CD4-positive, alpha-beta T cell (primary cell): Measurements from ENCODE around the gene AHNAK. TPM values are rescaled to one million over a fixed set of nuclear protein-coding genes. Genes with fewer than 3 reads are reported as not detected.
A peak's percentile ranks its signal among the peaks of the same experiment; 100 is the strongest.

ENCODE experiments used
- ATAC-seq: fragments of 200-7000 bp; cut with Tn5 transposase; one replicate; pipeline ENCODE4 v1.10.0; 2022; ENCODE audit warnings: mild to moderate bottlenecking; ENCODE audit not compliant: poor library complexity
- CTCF ChIA-PET: fragments of 350-600 bp; sonication (Branson Sonifier 250); formaldehyde crosslinking; loops from one replicate; lab custom pipeline; 2021; ENCODE audit warnings: antibody characterized with exemption, inconsistent platforms; lab: Charles Lee
- POLR2A ChIA-PET: fragments of 350-600 bp; sonication (Branson Sonifier 250); formaldehyde crosslinking; loops from one replicate; lab custom pipeline; 2021; ENCODE audit warnings: antibody characterized with exemption, inconsistent platforms; lab: Charles Lee
- DNase-seq, 14 experiments: peaks; one replicate each; pipeline ENCODE4 v3.0.0-alpha.2; 2013 to 2020; ENCODE audit warnings: mixed read lengths in 2 of 14
- H3K27ac ChIP-seq, 2 donors: one replicate each; pipeline versions ENCODE4 v1.5.1 to v1.7.0; 2013; ENCODE audit warnings: low read length in 2 of 2, low read depth in 1 of 2, mild to moderate bottlenecking in 1 of 2
- H3K27me3 ChIP-seq, 2 experiments: 1 replicate in 1 of 2; 2 replicates in 1 of 2; pipeline versions ENCODE4 v1.6.1 to v1.7.0; 2013; ENCODE audit warnings: low read length in 2 of 2, control low read depth in 1 of 2, mild to moderate bottlenecking in 1 of 2, moderate library complexity in 1 of 2; ENCODE audit not compliant: insufficient read depth in 2 of 2, control insufficient read depth in 1 of 2
- H3K36me3 ChIP-seq: one replicate; pipeline ENCODE4 v1.6.1; 2013; ENCODE audit warnings: low read length, control low read depth; ENCODE audit not compliant: insufficient read depth
- H3K4me1 ChIP-seq: one replicate; pipeline ENCODE4 v1.6.1; 2013; ENCODE audit warnings: low read length, control low read depth; ENCODE audit not compliant: insufficient read depth
- H3K4me3 ChIP-seq: one replicate; pipeline ENCODE4 v1.5.1; 2013; ENCODE audit warnings: mild to moderate bottlenecking, low read length, moderate library complexity
- H3K9me3 ChIP-seq, 2 experiments: 1 replicate in 1 of 2; 2 replicates in 1 of 2; pipeline versions ENCODE4 v1.6.1 to v1.7.0; 2013; ENCODE audit warnings: low read length in 2 of 2, mild to moderate bottlenecking in 2 of 2, control low read depth in 1 of 2, moderate library complexity in 1 of 2; ENCODE audit not compliant: control insufficient read depth in 1 of 2, insufficient read depth in 1 of 2
- H3K27ac Mint-ChIP-seq: one replicate; pipeline ENCODE4 v1.8.0; 2020; ENCODE audit warnings: mixed read lengths
- H3K27me3 Mint-ChIP-seq: one replicate; pipeline ENCODE4 v1.8.0; 2021; ENCODE audit warnings: mixed read lengths
- H3K36me3 Mint-ChIP-seq: one replicate; pipeline ENCODE4 v1.8.0; 2021; ENCODE audit warnings: low read depth, mixed read lengths
- H3K4me1 Mint-ChIP-seq: one replicate; pipeline ENCODE4 v1.8.0; 2021; ENCODE audit warnings: low read depth, mixed read lengths
- H3K4me3 Mint-ChIP-seq: one replicate; pipeline ENCODE4 v1.8.0; 2020; ENCODE audit warnings: mild to moderate bottlenecking, mixed read lengths
- H3K9me3 Mint-ChIP-seq: one replicate; pipeline ENCODE4 v1.8.0; 2020; ENCODE audit warnings: mixed read lengths
- intact Hi-C, 2 experiments: fragments of 100-400 bp; cut with DNase I in 1 of 2; cut with micrococcal nuclease in 1 of 2; formaldehyde crosslinking; loops; one replicate each; pipeline versions ENCODE4 v1.15.1 to v1.9.0; 2023 to 2025; cut with DNase I, micrococcal nuclease
- total RNA-seq, 174 experiments: library from RNA in 2 of 174; stranded (reverse) in 2 of 174; gene quantifications; one replicate each; pipeline ENCODE4 v1.2.3 and lab custom pipeline; 2021 to 2026
- TF ChIP-seq, protein P1 (sequence below): fragments of 200-600 bp; IDR thresholded peaks from one replicate; pipeline ENCODE4 v1.8.0; 2022; ENCODE audit warnings: antibody characterized with exemption, mild to moderate bottlenecking

AHNAK gene
- total RNA-seq, 2 experiments from 2014 or later, result 320 to 332 TPM

DNA sequence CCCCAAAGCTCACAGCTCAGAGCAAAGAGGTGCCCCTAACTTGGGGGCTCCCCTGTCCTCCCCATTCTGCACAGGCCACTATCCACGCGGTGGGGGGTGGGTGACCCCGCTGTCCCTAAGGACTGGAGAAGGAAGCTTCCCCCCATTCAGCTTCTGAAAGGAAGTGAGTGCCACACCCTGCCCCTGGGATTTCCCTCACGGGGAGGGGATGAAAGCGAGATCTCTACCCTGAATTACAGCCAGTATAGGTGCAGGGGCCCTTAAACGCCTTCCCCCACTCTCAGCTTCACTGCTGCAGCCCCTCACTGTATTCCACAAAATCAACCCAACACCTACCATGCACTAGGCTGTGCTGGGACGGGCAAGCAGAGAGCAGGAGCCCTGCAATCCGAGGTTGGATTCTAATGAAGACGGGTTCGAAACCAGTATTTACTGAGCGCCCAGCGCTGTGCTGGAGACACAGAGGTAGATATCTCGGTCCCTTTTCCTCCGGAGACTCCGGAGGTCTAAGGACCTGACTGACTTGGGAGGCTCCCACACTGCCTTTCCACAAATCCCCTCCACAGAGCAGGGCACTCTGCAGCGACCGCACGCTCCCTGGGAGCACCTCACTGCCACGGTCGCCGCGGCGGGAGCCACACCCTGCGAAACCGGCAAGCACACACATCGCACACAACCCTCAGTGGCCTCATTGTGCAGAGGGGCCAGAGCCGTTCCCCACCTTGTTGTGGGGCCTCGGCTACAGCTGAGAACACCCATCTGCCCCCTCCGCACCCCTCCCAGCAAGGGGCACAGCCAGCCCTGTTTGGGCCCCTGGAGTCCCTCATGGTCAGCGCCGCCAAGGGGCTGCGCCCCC, 1.8 kb downstream of the AHNAK start:
- Histone ChIP-seq H3K27me3 (no peaks in the 10 kb centered on the region), H3K4me1 (peaks cover 80% of the 10 kb centered on the region), H3K36me3 (peaks cover 15% of the 10 kb centered on the region), H3K4me3 (peak overlapping the region; percentile 97), H3K9me3 (no peaks in the 10 kb centered on the region), H3K27ac (peak overlapping the region; percentile 77 to 84)
- Mint-ChIP-seq H3K4me3 (peak overlapping the region; percentile 99), H3K9me3 (no peaks in the 10 kb centered on the region), H3K36me3 (peaks cover 28% of the 10 kb centered on the region), H3K27ac (peak overlapping the region; percentile 90), H3K4me1 (peaks cover 69% of the 10 kb centered on the region), H3K27me3 (no peaks in the 10 kb centered on the region)
- CTCF ChIA-PET, result interaction anchor here (0.5 to 10.9 kb wide), 3 partner anchors 11 to 120 kb away, joined by 3 to 251 read pairs (median 7); no protein-coding TSS in a partner anchor
- peak in 4 of 14 experiments; percentile 44 to 69 (median 61) for DNase-seq
- intact Hi-C loops, result loop anchor here (5.0 to 10.0 kb wide), 3 partner anchors 48 to 580 kb away; partner anchors contain the start of gene FTH1 (in 1 of the 2)
- POLR2A ChIA-PET, result interaction anchor here (1.1 to 6.3 kb wide), 7 partner anchors 10 to 295 kb away, joined by 3 to 122 read pairs (median 15); partner anchors contain the start of genes EEF1G, TUT1 and WDR74
- ATAC-seq, result no peak
- TF ChIP-seq, protein P1, sequence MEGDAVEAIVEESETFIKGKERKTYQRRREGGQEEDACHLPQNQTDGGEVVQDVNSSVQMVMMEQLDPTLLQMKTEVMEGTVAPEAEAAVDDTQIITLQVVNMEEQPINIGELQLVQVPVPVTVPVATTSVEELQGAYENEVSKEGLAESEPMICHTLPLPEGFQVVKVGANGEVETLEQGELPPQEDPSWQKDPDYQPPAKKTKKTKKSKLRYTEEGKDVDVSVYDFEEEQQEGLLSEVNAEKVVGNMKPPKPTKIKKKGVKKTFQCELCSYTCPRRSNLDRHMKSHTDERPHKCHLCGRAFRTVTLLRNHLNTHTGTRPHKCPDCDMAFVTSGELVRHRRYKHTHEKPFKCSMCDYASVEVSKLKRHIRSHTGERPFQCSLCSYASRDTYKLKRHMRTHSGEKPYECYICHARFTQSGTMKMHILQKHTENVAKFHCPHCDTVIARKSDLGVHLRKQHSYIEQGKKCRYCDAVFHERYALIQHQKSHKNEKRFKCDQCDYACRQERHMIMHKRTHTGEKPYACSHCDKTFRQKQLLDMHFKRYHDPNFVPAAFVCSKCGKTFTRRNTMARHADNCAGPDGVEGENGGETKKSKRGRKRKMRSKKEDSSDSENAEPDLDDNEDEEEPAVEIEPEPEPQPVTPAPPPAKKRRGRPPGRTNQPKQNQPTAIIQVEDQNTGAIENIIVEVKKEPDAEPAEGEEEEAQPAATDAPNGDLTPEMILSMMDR, result no peak

DNA sequence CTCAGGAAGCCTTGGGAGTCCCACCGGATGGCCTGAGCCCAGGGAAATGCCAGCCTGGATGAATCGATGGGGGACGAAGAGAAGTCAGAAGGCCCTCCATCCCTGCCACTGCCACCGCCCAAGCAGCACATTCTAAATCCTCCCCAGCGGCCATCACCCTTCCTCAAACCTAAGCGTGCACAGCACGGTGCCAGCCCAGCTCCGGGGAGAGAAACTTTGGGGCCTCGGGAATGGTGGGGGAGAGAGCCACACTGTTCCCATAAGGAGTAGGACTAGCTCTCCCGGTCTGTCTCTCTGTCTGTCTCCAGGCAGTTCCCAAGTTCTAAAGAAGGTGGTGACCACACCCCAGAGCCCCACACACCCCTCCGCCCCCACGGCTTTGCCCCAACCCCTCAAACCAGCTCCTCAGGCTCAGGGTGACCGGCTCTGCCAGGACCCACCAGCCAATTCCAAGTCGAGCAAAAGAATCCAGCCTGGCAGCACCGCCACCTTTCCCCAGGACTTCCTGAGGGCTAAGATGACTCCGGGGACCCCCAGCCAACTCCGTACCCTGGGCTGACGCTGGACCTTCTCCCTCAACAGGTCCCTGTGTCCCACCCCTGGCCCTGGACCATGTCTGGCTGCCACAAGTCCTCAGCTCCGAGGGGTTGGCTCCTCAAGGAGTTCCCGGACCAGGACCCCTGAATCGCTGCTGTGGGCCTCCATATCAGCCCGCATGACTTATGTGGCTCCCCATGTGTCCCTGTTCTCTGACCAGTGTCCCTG, 2.7 kb downstream of the AHNAK start:
- intact Hi-C loops, result loop anchor here (2.0 to 10.0 kb wide), 4 partner anchors 17 to 579 kb away; partner anchors contain the start of gene FTH1 (in 1 of the 2)
- H3K4me1 ChIP-seq, result peaks cover 82% of the 10 kb centered on the region

More for the DNA sequence above, 2.7 kb downstream of the AHNAK start:
- Histone ChIP-seq H3K27ac (peak overlapping the region; percentile 77 to 84), H3K27me3 (no peaks in the 10 kb centered on the region), H3K36me3 (peaks cover 19% of the 10 kb centered on the region), H3K4me3 (peak overlapping the region; percentile 97), H3K9me3 (no peaks in the 10 kb centered on the region)
- peaks cover 30% of the 10 kb centered on the region for H3K36me3 Mint-ChIP-seq
- H3K4me1 Mint-ChIP-seq, result peaks cover 72% of the 10 kb centered on the region
- TF ChIP-seq, protein P1, result no peak
- H3K27ac Mint-ChIP-seq, result peak overlapping the region; percentile 90
- DNase-seq, result peak in 2 of 14 experiments; percentile 35 to 42
- POLR2A ChIA-PET, result interaction anchor here (1.0 to 6.3 kb wide), 10 partner anchors 8 to 297 kb away, joined by 3 to 122 read pairs (median 9); partner anchors contain the start of genes EEF1G, GANAB, TUT1 and WDR74
- CTCF ChIA-PET, result interaction anchor here (0.8 to 10.9 kb wide), 11 partner anchors 12 to 142 kb away, joined by 3 to 251 read pairs (median 6); partner anchors contain the start of genes EEF1G and TUT1
- no peaks in the 10 kb centered on the region for H3K9me3 Mint-ChIP-seq
- H3K4me3 Mint-ChIP-seq, result peak overlapping the region; percentile 99
- H3K27me3 Mint-ChIP-seq, result no peaks in the 10 kb centered on the region
- ATAC-seq, result no peak
